Common myeloid progenitor, CD34-positive (primary cell): Measurements from ENCODE around the gene CXorf38.
"Not testable (repeated sequence)": the region's sequence is repeated elsewhere in the genome, so short reads cannot be mapped to it uniquely, and the experiment has no call there.

Source experiments
- CTCF ChIA-PET: fragments of 350-600 bp; sonication (Branson Sonifier 250); formaldehyde crosslinking; loops from one replicate; lab custom pipeline; 2021; ENCODE audit warnings: antibody characterized with exemption; lab: Charles Lee
- POLR2A ChIA-PET: fragments of 350-600 bp; sonication (Branson Sonifier 250); formaldehyde crosslinking; loops from one replicate; lab custom pipeline; 2021; ENCODE audit warnings: antibody characterized with exemption; lab: Charles Lee
- DNase-seq, 3 donors: peaks; one replicate each; pipeline versions ENCODE4 v3.0.0 to v3.0.0-alpha.2; 2013
- H3K27ac ChIP-seq, 2 experiments: 1 replicate in 1 of 2; 2 replicates in 1 of 2; pipeline ENCODE4 v1.7.0; 2013; ENCODE audit warnings: inconsistent platforms in 2 of 2, low read length in 2 of 2, mild to moderate bottlenecking in 2 of 2, low read depth in 1 of 2, moderate library complexity in 1 of 2; ENCODE audit not compliant: severe bottlenecking in 2 of 2, insufficient read depth in 1 of 2, poor library complexity in 1 of 2
- H3K27me3 ChIP-seq, 5 experiments: replicated peaks in 2 of 5; 1 replicate in 3 of 5; 2 replicates in 2 of 5; pipeline versions ENCODE4 v1.6.1 to v1.7.0; 2013; ENCODE audit warnings: low read length in 4 of 5, mild to moderate bottlenecking in 2 of 5, moderate library complexity in 2 of 5, inconsistent platforms in 1 of 5; ENCODE audit not compliant: insufficient read depth in 5 of 5, control insufficient read depth in 4 of 5
- H3K36me3 ChIP-seq, 4 experiments: 1 replicate in 2 of 4; 2 replicates in 2 of 4; pipeline versions ENCODE4 v1.6.1 to v1.7.0; 2013; ENCODE audit warnings: low read length in 3 of 4, control low read depth in 1 of 4, mild to moderate bottlenecking in 1 of 4; ENCODE audit not compliant: control insufficient read depth in 4 of 4, insufficient read depth in 4 of 4
- H3K4me1 ChIP-seq, 4 experiments: 1 replicate in 3 of 4; 2 replicates in 1 of 4; pipeline versions ENCODE4 v1.6.1 to v1.7.1; 2013; ENCODE audit warnings: low read length in 3 of 4, mild to moderate bottlenecking in 3 of 4, control low read depth in 1 of 4, inconsistent platforms in 1 of 4, moderate library complexity in 1 of 4; ENCODE audit not compliant: control insufficient read depth in 4 of 4, insufficient read depth in 4 of 4; ENCODE audit errors: control extremely low read depth in 1 of 4
- H3K4me3 ChIP-seq, 7 experiments: 1 replicate in 4 of 7; 2 replicates in 3 of 7; pipeline versions ENCODE4 v1.5.1 to v1.7.0; 2013; ENCODE audit warnings: mild to moderate bottlenecking in 7 of 7, low read length in 6 of 7, moderate library complexity in 6 of 7, inconsistent platforms in 2 of 7, low read depth in 2 of 7, control low read depth in 1 of 7; ENCODE audit not compliant: insufficient read depth in 4 of 7, control insufficient read depth in 1 of 7; ENCODE audit errors: extremely low read depth in 1 of 7
- H3K9me3 ChIP-seq, 5 experiments: 1 replicate in 4 of 5; 2 replicates in 1 of 5; pipeline versions ENCODE4 v1.6.1 to v1.7.1; 2013; ENCODE audit warnings: low read length in 4 of 5, mild to moderate bottlenecking in 2 of 5, inconsistent platforms in 1 of 5, low read depth in 1 of 5, moderate library complexity in 1 of 5; ENCODE audit not compliant: control insufficient read depth in 4 of 5, insufficient read depth in 2 of 5; ENCODE audit errors: control extremely low read depth in 1 of 5
- WGBS: methylation state at CpG from one replicate; pipeline ENCODE4 v1.1.5; 2013; ENCODE audit not compliant: insufficient coverage; 5-methylcytosine and 5-hydroxymethylcytosine counted together

CXorf38 gene

GRCh38 chrX:40617566-40617965 lies 29.8 kb downstream of the CXorf38 start:
- Histone ChIP-seq H3K9me3 (no peaks in the 10 kb centered on the region), H3K36me3 (no peaks in the 10 kb centered on the region), H3K27ac (no peak overlapping the region), H3K4me3 (no peak overlapping the region), H3K27me3 (peaks cover 0 to 8% (median 0%) of the 10 kb centered on the region in 5 experiments), H3K4me1 (no peaks in the 10 kb centered on the region)
- 98% methylated on average over 5 of the region's 7 CpGs for WGBS
- CTCF ChIA-PET: interaction anchor here (1.4 kb wide), 1 partner anchor 22 kb away, joined by 3 read pairs; no protein-coding TSS in a partner anchor
- no peak for DNase-seq
- POLR2A ChIA-PET: no interaction called here

- no peaks in the 10 kb centered on the region for H3K36me3 ChIP-seq
- no peak for DNase-seq
- H3K27ac ChIP-seq: no peak overlapping the region
- H3K9me3 ChIP-seq: no peaks in the 10 kb centered on the region
- POLR2A ChIA-PET: no interaction called here
- peaks cover 0 to 10% (median 0%) of the 10 kb centered on the region in 5 experiments for H3K27me3 ChIP-seq
- CTCF ChIA-PET: no interaction called here
- WGBS: 80% methylated on average over 5 of the region's 9 CpGs
- no peak overlapping the region for H3K4me3 ChIP-seq
- H3K4me1 ChIP-seq: no peaks in the 10 kb centered on the region
Observed at GRCh38 chrX:40615976-40616375, 31.4 kb downstream of the CXorf38 start.

- POLR2A ChIA-PET: no interaction called here
- H3K36me3 ChIP-seq: no peaks in the 10 kb centered on the region
- no peaks in the 10 kb centered on the region for H3K4me1 ChIP-seq
- WGBS: 56% methylated on average over 4 of the region's 4 CpGs
- CTCF ChIA-PET: no interaction called here
- no peak for DNase-seq
- H3K4me3 ChIP-seq: no peak overlapping the region
- peaks cover 0 to 9% (median 0%) of the 10 kb centered on the region in 5 experiments for H3K27me3 ChIP-seq
- H3K27ac ChIP-seq: no peak overlapping the region
- H3K9me3 ChIP-seq: no peaks in the 10 kb centered on the region
Observed at GRCh38 chrX:40612511-40612910, 34.9 kb downstream of the CXorf38 start.

- ChIA-PET CTCF (no interaction called here), POLR2A (no interaction called here)
- H3K4me1 ChIP-seq: no peaks in the 10 kb centered on the region
- WGBS: no CpG with 5 or more reads among the region's 3 CpGs
- H3K36me3 ChIP-seq: peaks cover 0 to 6% (median 1%) of the 10 kb centered on the region in 4 experiments
- H3K9me3 ChIP-seq: no peaks in the 10 kb centered on the region
- peaks cover 0 to 21% (median 0%) of the 10 kb centered on the region in 5 experiments for H3K27me3 ChIP-seq
- H3K27ac ChIP-seq: no peak overlapping the region
- no peak overlapping the region for H3K4me3 ChIP-seq
- no peak for DNase-seq
Observed at GRCh38 chrX:40607381-40607780, 40.0 kb downstream of the CXorf38 start.

GRCh38 chrX:40603446-40603845 lies 43.9 kb downstream of the CXorf38 start:
- H3K4me3 ChIP-seq: no peak overlapping the region
- H3K9me3 ChIP-seq: no peaks in the 10 kb centered on the region
- DNase-seq: no peak
- ChIA-PET CTCF (interaction anchor here (0.7 to 1.2 kb wide), 2 partner anchors 9 to 59 kb away, joined by 3 read pairs; no protein-coding TSS in a partner anchor), POLR2A (interaction anchor here (0.6 kb wide), 1 partner anchor 31 kb away, joined by 3 read pairs; no protein-coding TSS in a partner anchor)
- H3K27ac ChIP-seq: no peak overlapping the region
- 88% methylated on average over 6 of the region's 6 CpGs for WGBS
- peaks cover 4 to 28% (median 16%) of the 10 kb centered on the region in 4 experiments for H3K36me3 ChIP-seq
- H3K4me1 ChIP-seq: no peaks in the 10 kb centered on the region
- peaks cover 0 to 20% (median 0%) of the 10 kb centered on the region in 5 experiments for H3K27me3 ChIP-seq

GRCh38 chrX:40589616-40590321 lies 57.6 kb downstream of the CXorf38 start:
- 95% methylated on average over 3 of the region's 6 CpGs for WGBS
- POLR2A ChIA-PET, H3K4me3 ChIP-seq, H3K27ac ChIP-seq, H3K9me3 ChIP-seq, CTCF ChIA-PET, H3K4me1 ChIP-seq, DNase-seq: not testable (repeated sequence)
- H3K27me3 ChIP-seq: peaks cover 0 to 19% (median 0%) of the 10 kb centered on the region in 5 experiments
- peaks cover 0 to 36% (median 7%) of the 10 kb centered on the region in 4 experiments for H3K36me3 ChIP-seq

GRCh38 chrX:40587623-40588022 lies 59.7 kb downstream of the CXorf38 start:
- POLR2A ChIA-PET, CTCF ChIA-PET, H3K4me3 ChIP-seq, H3K27ac ChIP-seq, H3K4me1 ChIP-seq, DNase-seq, H3K9me3 ChIP-seq: not testable (repeated sequence)
- 100% methylated on average over 1 of the region's 1 CpG for WGBS
- peaks cover 0 to 19% (median 0%) of the 10 kb centered on the region in 5 experiments for H3K27me3 ChIP-seq
- H3K36me3 ChIP-seq: peaks cover 0 to 22% (median 3%) of the 10 kb centered on the region in 4 experiments
